Gastrocnemius medialis (tissue), 4 donors: ENCODE data around the gene SEMA7A.

Source experiments
- CTCF ChIP-seq, 5 experiments: fragments of 450-650 bp in 3 of 5; fragments of 200-600 bp in 2 of 5; sonication (generic) in 2 of 5; IDR thresholded peaks in 4 of 5; conservative IDR thresholded peaks in 1 of 5; 1 replicate in 4 of 5; 2 replicates in 1 of 5; pipeline ENCODE4 v1.5.1; 2016 to 2019; ENCODE audit warnings: antibody characterized with exemption in 5 of 5, mild to moderate bottlenecking in 3 of 5, moderate library complexity in 3 of 5
- POLR2A ChIP-seq, 2 donors: fragments of 450-650 bp; IDR thresholded peaks; one replicate each; pipeline ENCODE4 v1.6.1; 2017; ENCODE audit warnings: antibody characterized with exemption in 2 of 2, mild to moderate bottlenecking in 2 of 2, moderate library complexity in 2 of 2

DNA sequence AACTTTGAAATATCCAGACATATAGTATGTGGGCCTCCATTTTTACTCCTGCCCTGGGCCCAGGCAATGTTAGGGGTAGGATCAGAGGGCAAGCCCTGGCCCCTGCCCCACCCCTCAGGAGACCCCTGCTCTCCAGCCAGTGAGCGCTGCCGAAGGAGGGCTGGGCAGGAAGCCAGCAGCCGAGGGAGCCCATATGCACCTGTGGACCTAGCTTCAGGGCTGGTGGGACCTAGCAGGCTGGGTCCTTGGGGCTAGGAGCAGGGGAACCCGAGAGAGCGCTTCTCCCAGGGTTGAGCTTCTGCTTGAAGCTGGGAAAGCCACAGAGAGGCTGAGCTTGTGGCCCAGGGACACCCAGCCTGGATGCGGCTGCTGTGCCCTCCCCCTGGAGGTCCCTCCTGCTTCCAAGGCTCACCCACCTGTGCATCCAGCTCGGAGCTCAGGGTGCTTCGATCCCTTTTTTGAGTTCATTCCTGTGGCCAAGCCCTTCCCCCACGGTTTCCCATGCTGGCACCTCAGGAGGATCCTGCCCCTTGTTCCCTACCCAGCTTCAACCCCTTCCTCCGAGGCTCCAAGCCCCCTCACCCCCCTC is 45.3 kb downstream of the SEMA7A start:
- TF ChIP-seq CTCF (IDR thresholded peaks at IDR 0.05 in 4 of 5, conservative IDR thresholded peaks at IDR 0.05 in 1 of 5) (no peak), POLR2A (IDR thresholded peaks at IDR 0.05) (no peak)
